ENCODE measurements around the gene HS3ST3A1.

DNA sequence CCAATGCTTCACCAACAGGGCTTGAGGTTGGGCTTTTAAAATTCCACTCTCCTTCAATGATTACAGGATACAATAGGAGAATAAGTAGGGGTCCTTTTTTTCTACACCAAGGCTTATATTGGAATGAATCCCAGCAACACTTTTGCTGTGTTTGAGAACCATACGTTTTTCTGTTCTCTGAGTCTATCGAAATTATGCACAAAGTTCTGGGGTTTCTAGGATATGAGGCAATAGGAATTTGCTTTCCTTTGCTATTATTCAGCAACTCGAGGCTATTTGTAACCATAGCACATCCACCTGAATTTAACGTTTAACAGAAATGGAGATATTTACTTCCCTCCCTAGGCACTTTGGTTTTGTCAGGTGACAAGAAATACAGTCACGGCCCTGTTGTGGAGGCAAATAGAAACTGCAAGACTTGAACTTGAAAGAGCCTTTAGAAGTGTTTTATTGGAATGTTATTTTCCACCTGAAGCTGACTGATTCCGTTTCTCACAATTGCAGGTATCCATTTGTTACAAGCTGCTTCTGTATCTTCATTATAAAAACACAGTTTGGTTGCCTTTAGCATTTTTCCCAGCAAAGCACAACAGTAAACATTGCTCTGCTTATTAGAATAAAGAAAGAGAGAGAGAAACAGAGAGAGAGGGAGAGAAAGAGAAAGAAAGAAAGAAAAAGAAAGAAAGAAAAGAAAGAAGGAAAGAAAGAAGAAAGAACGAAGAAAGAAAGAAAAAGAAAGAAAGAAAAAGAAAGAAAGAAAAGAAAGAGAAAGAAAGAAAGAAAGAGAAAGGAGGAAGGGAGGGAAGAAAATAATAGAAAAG lies 109.6 kb downstream of the HS3ST3A1 start:
- TF ChIP-seq, protein P1, sequence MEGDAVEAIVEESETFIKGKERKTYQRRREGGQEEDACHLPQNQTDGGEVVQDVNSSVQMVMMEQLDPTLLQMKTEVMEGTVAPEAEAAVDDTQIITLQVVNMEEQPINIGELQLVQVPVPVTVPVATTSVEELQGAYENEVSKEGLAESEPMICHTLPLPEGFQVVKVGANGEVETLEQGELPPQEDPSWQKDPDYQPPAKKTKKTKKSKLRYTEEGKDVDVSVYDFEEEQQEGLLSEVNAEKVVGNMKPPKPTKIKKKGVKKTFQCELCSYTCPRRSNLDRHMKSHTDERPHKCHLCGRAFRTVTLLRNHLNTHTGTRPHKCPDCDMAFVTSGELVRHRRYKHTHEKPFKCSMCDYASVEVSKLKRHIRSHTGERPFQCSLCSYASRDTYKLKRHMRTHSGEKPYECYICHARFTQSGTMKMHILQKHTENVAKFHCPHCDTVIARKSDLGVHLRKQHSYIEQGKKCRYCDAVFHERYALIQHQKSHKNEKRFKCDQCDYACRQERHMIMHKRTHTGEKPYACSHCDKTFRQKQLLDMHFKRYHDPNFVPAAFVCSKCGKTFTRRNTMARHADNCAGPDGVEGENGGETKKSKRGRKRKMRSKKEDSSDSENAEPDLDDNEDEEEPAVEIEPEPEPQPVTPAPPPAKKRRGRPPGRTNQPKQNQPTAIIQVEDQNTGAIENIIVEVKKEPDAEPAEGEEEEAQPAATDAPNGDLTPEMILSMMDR (IDR thresholded peaks at IDR 0.05): no peak
- TF ChIP-seq POLR2A (IDR thresholded peaks at IDR 0.05) (no peak), POLR2AphosphoS5 (IDR thresholded peaks at IDR 0.05; ENCODE audit: insufficient read depth in 1 of 2, low read depth in 1 of 2) (no peak)

Data from vagina (tissue), 2 donors.